ENCODE data around the gene ARHGAP24.
A peak's percentile ranks its signal among the peaks of the same experiment; 100 is the strongest.

The ARHGAP24 gene

GRCh38 chr4:85740431-85740861 is 265.5 kb downstream of the ARHGAP24 start:
- H3K79me2 ChIP-seq (ENCODE audit: insufficient read depth, low read length): no peaks in the 10 kb centered on the region; the same call in 1 of the 2 replicates
- H3K9me2 ChIP-seq (replicated peaks; ENCODE audit: insufficient read depth, low read length): no peaks in the 10 kb centered on the region
- H3K27me3 ChIP-seq (ENCODE audit: low read length): no peaks in the 10 kb centered on the region
- H3K4me3 ChIP-seq (ENCODE audit: insufficient read depth, low read length, poor library complexity, severe bottlenecking): no peak overlapping the region
- no peaks in the 10 kb centered on the region for H3K36me3 ChIP-seq (ENCODE audit: low read length)
- peaks cover 9% of the 10 kb centered on the region for H3F3A ChIP-seq (ENCODE audit: insufficient read depth)
- peak overlapping the region; percentile 23; the same call in 1 of the 2 replicates for H3K27ac ChIP-seq (ENCODE audit: low read depth, low read length)
- no peaks in the 10 kb centered on the region for H3K9me3 ChIP-seq (ENCODE audit: insufficient read depth, low read length)
- no peak overlapping the region for H2AFZ ChIP-seq (ENCODE audit: low read depth, low read length, severe bottlenecking)
- H4K20me1 ChIP-seq (ENCODE audit: low read depth, low read length): no peaks in the 10 kb centered on the region
- TF ChIP-seq CTCF (IDR thresholded peaks at IDR 0.05; ENCODE audit: insufficient read depth, low read length, poor library complexity, severe bottlenecking) (no peak), EZH2phosphoT487 (conservative IDR thresholded peaks at IDR 0.05; ENCODE audit: low read length) (no peak)
- peak overlapping the region; percentile 30 for H3K4me2 ChIP-seq (ENCODE audit: low read depth, low read length, poor library complexity, severe bottlenecking)
- H3K9ac ChIP-seq (ENCODE audit: low read length): no peak overlapping the region

- Histone ChIP-seq H3K9me3 (ENCODE audit: insufficient read depth, low read length) (no peaks in the 10 kb centered on the region), H3F3A (ENCODE audit: insufficient read depth) (peaks cover 18% of the 10 kb centered on the region), H3K9me2 (replicated peaks; ENCODE audit: insufficient read depth, low read length) (no peaks in the 10 kb centered on the region), H3K4me2 (ENCODE audit: low read depth, low read length, poor library complexity, severe bottlenecking) (peak overlapping the region; percentile 30), H4K20me1 (ENCODE audit: low read depth, low read length) (no peaks in the 10 kb centered on the region), H2AFZ (ENCODE audit: low read depth, low read length, severe bottlenecking) (no peak overlapping the region), H3K9ac (ENCODE audit: low read length) (no peak overlapping the region), H3K79me2 (ENCODE audit: insufficient read depth, low read length) (no peaks in the 10 kb centered on the region; the same call in 1 of the 2 replicates), H3K27me3 (ENCODE audit: low read length) (no peaks in the 10 kb centered on the region), H3K36me3 (ENCODE audit: low read length) (no peaks in the 10 kb centered on the region), H3K27ac (ENCODE audit: low read depth, low read length) (peak overlapping the region; percentile 23; the same call in 1 of the 2 replicates), H3K4me3 (ENCODE audit: insufficient read depth, low read length, poor library complexity, severe bottlenecking) (no peak overlapping the region)
- TF ChIP-seq CTCF (IDR thresholded peaks at IDR 0.05; ENCODE audit: insufficient read depth, low read length, poor library complexity, severe bottlenecking) (no peak), EZH2phosphoT487 (conservative IDR thresholded peaks at IDR 0.05; ENCODE audit: low read length) (no peak)
Observed at GRCh38 chr4:85741381-85741780, 266.4 kb downstream of the ARHGAP24 start.

GRCh38 chr4:85741921-85742591 is 267.1 kb downstream of the ARHGAP24 start:
- Histone ChIP-seq H3K79me2 (ENCODE audit: insufficient read depth, low read length) (no peaks in the 10 kb centered on the region; the same call in 1 of the 2 replicates), H2AFZ (ENCODE audit: low read depth, low read length, severe bottlenecking) (no peak overlapping the region), H3F3A (ENCODE audit: insufficient read depth) (peaks cover 19% of the 10 kb centered on the region), H3K4me3 (ENCODE audit: insufficient read depth, low read length, poor library complexity, severe bottlenecking) (no peak overlapping the region), H3K36me3 (ENCODE audit: low read length) (no peaks in the 10 kb centered on the region), H3K4me2 (ENCODE audit: low read depth, low read length, poor library complexity, severe bottlenecking) (peak overlapping the region; percentile 44), H3K9ac (ENCODE audit: low read length) (no peak overlapping the region), H3K27me3 (ENCODE audit: low read length) (no peaks in the 10 kb centered on the region), H3K9me3 (ENCODE audit: insufficient read depth, low read length) (no peaks in the 10 kb centered on the region), H4K20me1 (ENCODE audit: low read depth, low read length) (no peaks in the 10 kb centered on the region), H3K9me2 (replicated peaks; ENCODE audit: insufficient read depth, low read length) (no peaks in the 10 kb centered on the region), H3K27ac (ENCODE audit: low read depth, low read length) (no peak overlapping the region)
- no peak for TF ChIP-seq CTCF (IDR thresholded peaks at IDR 0.05; ENCODE audit: insufficient read depth, low read length, poor library complexity, severe bottlenecking)
- no peak for TF ChIP-seq EZH2phosphoT487 (conservative IDR thresholded peaks at IDR 0.05; ENCODE audit: low read length)
